Glutamatergic neuron (in vitro differentiated cells): ENCODE measurements around the gene LIPA. TPM values are rescaled to one million over a fixed set of nuclear protein-coding genes. Genes with fewer than 3 reads are reported as not detected.

Source experiments
- DNase-seq: peaks from one replicate; pipeline ENCODE4 v3.0.0; 2022
- H3K27ac Mint-ChIP-seq: one replicate; pipeline ENCODE4 v1.8.0; 2020; ENCODE audit warnings: mild to moderate bottlenecking, mixed read lengths, inconsistent platforms; ENCODE audit not compliant: unreplicated experiment
- H3K27me3 Mint-ChIP-seq: one replicate; pipeline ENCODE4 v1.8.0; 2020; ENCODE audit warnings: mild to moderate bottlenecking, moderate library complexity, mixed read lengths, inconsistent platforms; ENCODE audit not compliant: unreplicated experiment
- H3K36me3 Mint-ChIP-seq: one replicate; pipeline ENCODE4 v1.8.0; 2020; ENCODE audit warnings: mild to moderate bottlenecking, mixed read lengths, inconsistent platforms; ENCODE audit not compliant: unreplicated experiment
- H3K4me1 Mint-ChIP-seq: one replicate; pipeline ENCODE4 v1.8.0; 2020; ENCODE audit warnings: mild to moderate bottlenecking, low read depth, mixed read lengths, inconsistent platforms; ENCODE audit not compliant: unreplicated experiment
- H3K4me3 Mint-ChIP-seq: one replicate; pipeline ENCODE4 v1.8.0; 2020; ENCODE audit warnings: mild to moderate bottlenecking, mixed read lengths, inconsistent platforms; ENCODE audit not compliant: unreplicated experiment
- H3K9me3 Mint-ChIP-seq: one replicate; pipeline ENCODE4 v1.8.0; 2020; ENCODE audit warnings: mild to moderate bottlenecking, moderate library complexity, mixed read lengths, inconsistent platforms; ENCODE audit not compliant: unreplicated experiment
- CTCF ChIP-seq: fragments of 200-600 bp; sonication (generic); IDR thresholded peaks from one replicate; pipeline ENCODE4 v1.5.0; 2021; ENCODE audit not compliant: partially characterized antibody, unreplicated experiment
- total RNA-seq: library from RNA; stranded (reverse); fragmentation: NEBNext Ultra II Directional; extraction: Animal tissue kit (Norgen Biotek cat#: 25700); gene quantifications from one replicate; pipeline ENCODE4 v1.2.1, GENCODE V29; 2021; ENCODE audit not compliant: unreplicated experiment

LIPA gene
- total RNA-seq, 1 donor from 2014 or later, result 22.0 TPM

GRCh38 chr10:89224739-89225443 is 26.7 kb downstream of the LIPA start:
- peaks cover 4% of the 10 kb centered on the region for H3K36me3 Mint-ChIP-seq
- H3K27me3 Mint-ChIP-seq, result no peaks in the 10 kb centered on the region
- H3K4me1 Mint-ChIP-seq, result peaks cover 4% of the 10 kb centered on the region
- no peak for TF ChIP-seq CTCF
- no peak overlapping the region for H3K4me3 Mint-ChIP-seq
- DNase-seq, result no peak
- peak overlapping the region; percentile 67 for H3K27ac Mint-ChIP-seq
- no peaks in the 10 kb centered on the region for H3K9me3 Mint-ChIP-seq

- DNase-seq, result no peak
- Mint-ChIP-seq H3K36me3 (peaks cover 4% of the 10 kb centered on the region), H3K4me1 (peaks cover 4% of the 10 kb centered on the region), H3K9me3 (no peaks in the 10 kb centered on the region), H3K4me3 (no peak overlapping the region), H3K27me3 (no peaks in the 10 kb centered on the region), H3K27ac (no peak overlapping the region)
- no peak for TF ChIP-seq CTCF
These were observed 29.7 kb downstream of the LIPA start for GRCh38 chr10:89221919-89222318.

- Mint-ChIP-seq H3K36me3 (no peaks in the 10 kb centered on the region), H3K4me1 (peaks cover 5% of the 10 kb centered on the region), H3K27ac (no peak overlapping the region), H3K9me3 (no peaks in the 10 kb centered on the region), H3K27me3 (no peaks in the 10 kb centered on the region), H3K4me3 (no peak overlapping the region)
- TF ChIP-seq CTCF, result no peak
- no peak for DNase-seq
These were observed 31.9 kb downstream of the LIPA start for GRCh38 chr10:89219513-89220218.

GRCh38 chr10:89217057-89217990 is 34.3 kb downstream of the LIPA start:
- peak; percentile 86 for TF ChIP-seq CTCF
- peaks cover 8% of the 10 kb centered on the region for H3K4me1 Mint-ChIP-seq
- H3K27ac Mint-ChIP-seq, result no peak overlapping the region
- DNase-seq, result peak; percentile 46
- no peaks in the 10 kb centered on the region for H3K36me3 Mint-ChIP-seq
- H3K27me3 Mint-ChIP-seq, result no peaks in the 10 kb centered on the region
- H3K4me3 Mint-ChIP-seq, result no peak overlapping the region
- no peaks in the 10 kb centered on the region for H3K9me3 Mint-ChIP-seq
